ENCODE results near the gene SHISAL2B. TPM values are rescaled to one million over a fixed set of nuclear protein-coding genes. Genes with fewer than 3 reads are reported as not detected.
"Not testable (repeated sequence)": the region's sequence is repeated elsewhere in the genome, so short reads cannot be mapped to it uniquely, and the experiment has no call there.

SHISAL2B gene
- total RNA-seq, 1 donor from 2014 or later, result not detected

GRCh38 chr5:64696414-64696813, 6.1 kb downstream of the SHISAL2B start:
- intact Hi-C loops (cut with micrococcal nuclease), result not testable (repeated sequence)

GRCh38 chr5:64700765-64701164, 10.5 kb downstream of the SHISAL2B start:
- intact Hi-C loops (cut with micrococcal nuclease), result no loop called here

GRCh38 chr5:64706074-64706473, 15.8 kb downstream of the SHISAL2B start:
- intact Hi-C loops (cut with micrococcal nuclease), result not testable (repeated sequence)

GRCh38 chr5:64707191-64707590, 16.9 kb downstream of the SHISAL2B start:
- intact Hi-C loops (cut with micrococcal nuclease), result no loop called here

- intact Hi-C loops (cut with micrococcal nuclease), result not testable (repeated sequence)
Measured at GRCh38 chr5:64714495-64714894, 24.2 kb downstream of the SHISAL2B start.

GRCh38 chr5:64722588-64722987, 32.3 kb downstream of the SHISAL2B start:
- intact Hi-C loops (cut with micrococcal nuclease), result no loop called here

GRCh38 chr5:64727150-64727549, 36.8 kb downstream of the SHISAL2B start:
- intact Hi-C loops (cut with micrococcal nuclease), result no loop called here

GRCh38 chr5:64742411-64742810, 52.1 kb downstream of the SHISAL2B start:
- intact Hi-C loops (cut with micrococcal nuclease), result no loop called here

- intact Hi-C loops (cut with micrococcal nuclease), result no loop called here
Measured at GRCh38 chr5:64742821-64743220, 52.5 kb downstream of the SHISAL2B start.

GRCh38 chr5:64744914-64745313, 54.6 kb downstream of the SHISAL2B start:
- intact Hi-C loops (cut with micrococcal nuclease), result no loop called here

- intact Hi-C loops (cut with micrococcal nuclease), result no loop called here
Measured at GRCh38 chr5:64746446-64746845, 56.1 kb downstream of the SHISAL2B start.

- intact Hi-C loops (cut with micrococcal nuclease), result no loop called here
Measured at GRCh38 chr5:64749385-64749784, 59.1 kb downstream of the SHISAL2B start.

GRCh38 chr5:64754066-64754465, 63.8 kb downstream of the SHISAL2B start:
- intact Hi-C loops (cut with micrococcal nuclease), result no loop called here

- intact Hi-C loops (cut with micrococcal nuclease), result no loop called here
Measured at GRCh38 chr5:64758901-64759300, 68.6 kb downstream of the SHISAL2B start.

GRCh38 chr5:64759960-64760660, 69.8 kb downstream of the SHISAL2B start:
- intact Hi-C loops (cut with micrococcal nuclease), result loop anchor here (10.0 kb wide), 1 partner anchor 1385 kb away; the partner anchor contains the start of gene SREK1

- intact Hi-C loops (cut with micrococcal nuclease), result loop anchor here (10.0 kb wide), 1 partner anchor 1381 kb away; the partner anchor contains the start of gene SREK1
Measured at GRCh38 chr5:64763948-64764503, 73.7 kb downstream of the SHISAL2B start.

- intact Hi-C loops (cut with micrococcal nuclease), result loop anchor here (5.0 to 10.0 kb wide), 2 partner anchors 129 to 1379 kb away; partner anchors contain the start of gene SREK1
Measured at GRCh38 chr5:64765804-64766504, 75.7 kb downstream of the SHISAL2B start.

GRCh38 chr5:64766941-64767340, 76.6 kb downstream of the SHISAL2B start:
- intact Hi-C loops (cut with micrococcal nuclease), result loop anchor here (5.0 to 10.0 kb wide), 2 partner anchors 130 to 1378 kb away; partner anchors contain the start of gene SREK1
